AG10803 (cell line): ENCODE measurements around the gene ZNF664.

Source experiments
- DNase-seq: peaks from one replicate; pipeline ENCODE4 v3.0.0; 2010; ENCODE audit warnings: low read depth
- H3K4me3 ChIP-seq: 2 replicates; pipeline ENCODE4 v1.5.1; 2011; ENCODE audit warnings: mild to moderate bottlenecking, low read length, control low read depth
- CTCF ChIP-seq: conservative IDR thresholded peaks from 2 replicates; pipeline ENCODE4 v1.5.1; 2011; ENCODE audit warnings: mild to moderate bottlenecking, low read length, control low read depth, inconsistent platforms

ZNF664 gene

GRCh38 chr12:124026755-124027745 lies 54.0 kb downstream of the ZNF664 start:
- H3K4me3 ChIP-seq, result no peak overlapping the region
- no peak for TF ChIP-seq CTCF
- DNase-seq, result peak; percentile 42

- DNase-seq, result no peak
- no peak overlapping the region for H3K4me3 ChIP-seq
- TF ChIP-seq CTCF, result no peak
Measured at GRCh38 chr12:124027753-124028554, 54.9 kb downstream of the ZNF664 start.

GRCh38 chr12:124028555-124028925 lies 55.5 kb downstream of the ZNF664 start:
- no peak for TF ChIP-seq CTCF
- DNase-seq, result no peak
- no peak overlapping the region for H3K4me3 ChIP-seq

- no peak for DNase-seq
- H3K4me3 ChIP-seq, result no peak overlapping the region
- TF ChIP-seq CTCF, result no peak
Measured at GRCh38 chr12:124030008-124030407, 57.0 kb downstream of the ZNF664 start.

- TF ChIP-seq CTCF, result no peak
- H3K4me3 ChIP-seq, result no peak overlapping the region
- peak; percentile 74 for DNase-seq
Measured at GRCh38 chr12:124030510-124030909, 57.5 kb downstream of the ZNF664 start.

- TF ChIP-seq CTCF, result no peak
- H3K4me3 ChIP-seq, result no peak overlapping the region
Measured at GRCh38 chr12:124031058-124031457, 58.0 kb downstream of the ZNF664 start.

More at GRCh38 chr12:124031058-124031457, 58.0 kb downstream of the ZNF664 start:
- no peak for DNase-seq
